Pancreas (tissue), 10 donors: ENCODE data around the gene RAB3A. TPM values are rescaled to one million over a fixed set of nuclear protein-coding genes. Genes with fewer than 3 reads are reported as not detected.
"Not testable (repeated sequence)": the region's sequence is repeated elsewhere in the genome, so short reads cannot be mapped to it uniquely, and the experiment has no call there.

Source experiments
- ATAC-seq, 4 donors: fragments of 200-7000 bp; cut with Tn5 transposase; one replicate each; pipeline versions ENCODE4 v1.8.0 to v1.9.1; 2020; ENCODE audit warnings: mild to moderate bottlenecking in 4 of 4, moderate library complexity in 4 of 4
- DNase-seq, 6 donors: peaks; one replicate each; pipeline ENCODE4 v3.0.0-alpha.2; 2020
- FAIRE-seq: peaks from 2 replicates; lab custom pipeline; 2012; peaks lifted over from hg19 to GRCh38; lab: Jason Lieb, UNC
- H3K27ac ChIP-seq, 4 donors: fragments of 200-600 bp; sonication (generic); 1 replicate in 3 of 4; 2 replicates in 1 of 4; pipeline versions ENCODE4 v1.5.0 to v1.8.0; 2020
- H3K27me3 ChIP-seq, 4 donors: fragments of 200-600 bp; one replicate each; pipeline ENCODE4 v1.8.0; 2021
- H3K36me3 ChIP-seq, 3 donors: fragments of 200-600 bp; sonication (generic) in 1 of 3; one replicate each; pipeline versions ENCODE4 v1.5.0 to v1.8.0; 2020 to 2021
- H3K4me1 ChIP-seq, 3 donors: fragments of 200-600 bp; one replicate each; pipeline ENCODE4 v1.8.0; 2021
- H3K4me3 ChIP-seq, 4 donors: fragments of 200-600 bp; sonication (generic) in 2 of 4; one replicate each; pipeline versions ENCODE4 v1.5.0 to v1.8.0; 2020 to 2021
- H3K9me3 ChIP-seq, 4 donors: fragments of 200-600 bp; one replicate each; pipeline ENCODE4 v1.8.0; 2021
- CTCF ChIP-seq, 4 donors: fragments of 200-600 bp; sonication (generic) in 3 of 4; IDR thresholded peaks; one replicate each; pipeline versions ENCODE4 v1.5.0 to v1.8.0; 2021; ENCODE audit warnings: antibody characterized with exemption in 4 of 4
- WGBS, 2 donors: extraction: QIAGEN DNeasy Blood & Tissue Kit; methylation state at CpG; one replicate each; pipeline ENCODE4 v1.1.7; 2013; 5-methylcytosine and 5-hydroxymethylcytosine counted together
- intact Hi-C, 3 donors: fragments of 100-400 bp; cut with DNase I; formaldehyde crosslinking; loops; one replicate each; pipeline versions ENCODE4 v1.11.1 to v1.14.2; 2022
- polyA plus RNA-seq, 2 donors: library from polyadenylated mRNA; stranded (reverse); fragments of 200-250 nt; gene quantifications; one replicate each; pipeline ENCODE4 v1.2.3, GENCODE V29; 2013
- total RNA-seq, 6 donors: library from RNA; stranded (reverse); fragmentation: NEBNext Ultra II Directional in 4 of 6; extraction: Animal tissue kit (Norgen Biotek cat#: 25700) in 4 of 6; gene quantifications; one replicate each; pipeline versions ENCODE4 v1.2.1 to v1.2.4, GENCODE V29; 2021 to 2023
- donor health status: healthy with polysubstance abuse.
- donor health status: DM: no; HTN: no; CAD: no; lungs with moderate emphysema.
- donor health status: DM: no; HTN: no; CAD: no.
- donor health status: control.
- donor health status: control.
- donor health status: Bipolar disorder and iron deficiency.
- donor health status: DM: yes; HTN: yes; CAD: no.
- donor health status: DM: no; HTN: no; CAD: no.
- donor health status: DM: no; HTN: no; CAD: no.
- donor health status: DM: yes; HTN: yes; CAD: no.

Gene RAB3A
- total and polyA plus RNA-seq, 8 donors, result 0.79 to 4.4 (median 1.8) TPM

DNA sequence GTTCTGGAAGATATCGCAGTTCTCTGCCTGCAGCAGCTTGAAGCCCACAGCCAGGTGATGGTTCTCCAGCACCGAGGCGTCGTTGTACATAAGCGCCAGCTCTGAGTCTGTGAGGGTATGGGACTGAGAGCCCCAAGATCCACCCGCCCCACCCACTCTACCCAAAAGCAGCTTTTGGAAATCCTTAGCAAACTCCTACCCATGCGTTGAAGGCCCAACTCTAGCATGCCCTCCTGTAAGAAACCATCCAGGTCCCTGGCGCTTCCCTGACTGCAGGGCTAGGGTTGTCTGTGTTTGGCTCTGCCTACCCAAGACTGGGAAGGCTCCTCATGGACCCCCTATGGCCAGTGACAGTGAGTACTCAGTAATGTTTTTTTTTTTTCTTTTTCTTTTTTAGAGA, 12.9 kb upstream of the RAB3A start:
- Histone ChIP-seq H3K36me3 (no peaks in the 10 kb centered on the region), H3K9me3 (no peaks in the 10 kb centered on the region), H3K27me3 (no peaks in the 10 kb centered on the region), H3K4me3 (no peak overlapping the region), H3K27ac (no peak overlapping the region), H3K4me1 (no peaks in the 10 kb centered on the region)
- TF ChIP-seq CTCF (IDR thresholded peaks at IDR 0.05), result no peak
- no peak for FAIRE-seq
- no peak for DNase-seq
- ATAC-seq, result no peak
- intact Hi-C loops, result loop anchor here in 1 of 3 donors (10.0 kb wide), 1 partner anchor 48 kb away; no protein-coding TSS in a partner anchor
- 93 to 94% methylated on average over 8 of the region's 8 CpGs for WGBS, 2 donors

DNA sequence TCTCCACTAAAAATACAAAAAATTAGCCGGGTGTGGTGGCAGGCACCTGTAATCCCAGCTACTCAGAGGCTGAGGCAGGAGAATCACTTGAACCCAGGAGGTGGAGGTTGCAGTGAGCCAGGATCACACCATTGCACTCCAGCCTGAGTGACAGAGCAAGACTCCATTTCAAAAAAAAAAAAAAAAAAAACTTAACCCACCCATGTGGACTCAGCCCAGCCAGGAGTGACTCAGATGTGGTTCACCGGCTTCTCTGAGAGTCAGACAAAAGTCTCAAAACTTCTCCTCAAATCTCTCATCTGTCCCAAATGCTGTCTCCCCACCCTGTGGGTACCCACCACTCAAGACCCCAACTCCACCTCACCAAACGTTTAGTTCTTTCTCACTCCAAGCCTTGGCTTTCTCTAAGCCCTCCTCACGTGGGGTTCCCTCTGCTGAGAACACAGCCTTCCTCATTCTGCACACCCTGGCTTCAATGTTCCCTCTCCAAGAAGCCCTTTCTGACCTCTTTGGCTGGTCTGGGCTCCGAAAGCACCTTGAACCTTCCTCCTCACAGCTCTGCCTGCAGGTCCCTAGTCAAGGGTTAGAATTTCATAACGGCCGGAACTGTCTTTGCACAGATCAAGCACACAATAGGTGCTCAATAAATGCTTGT, 11.1 kb upstream of the RAB3A start:
- Histone ChIP-seq H3K36me3 (no peaks in the 10 kb centered on the region), H3K4me1 (no peaks in the 10 kb centered on the region), H3K27ac (no peak overlapping the region), H3K9me3 (no peaks in the 10 kb centered on the region), H3K4me3 (no peak overlapping the region), H3K27me3 (no peaks in the 10 kb centered on the region)
- no peak for FAIRE-seq
- DNase-seq, result no peak
- no peak for ATAC-seq
- no peak for TF ChIP-seq CTCF (IDR thresholded peaks at IDR 0.05)
- 67 to 71% methylated on average over 7 of the region's 7 CpGs for WGBS, 2 donors
- intact Hi-C loops, result loop anchor here in 2 of 3 donors (5.0 to 10.0 kb wide), 2 partner anchors 42 to 50 kb away; a partner anchor contains a TSS

DNA sequence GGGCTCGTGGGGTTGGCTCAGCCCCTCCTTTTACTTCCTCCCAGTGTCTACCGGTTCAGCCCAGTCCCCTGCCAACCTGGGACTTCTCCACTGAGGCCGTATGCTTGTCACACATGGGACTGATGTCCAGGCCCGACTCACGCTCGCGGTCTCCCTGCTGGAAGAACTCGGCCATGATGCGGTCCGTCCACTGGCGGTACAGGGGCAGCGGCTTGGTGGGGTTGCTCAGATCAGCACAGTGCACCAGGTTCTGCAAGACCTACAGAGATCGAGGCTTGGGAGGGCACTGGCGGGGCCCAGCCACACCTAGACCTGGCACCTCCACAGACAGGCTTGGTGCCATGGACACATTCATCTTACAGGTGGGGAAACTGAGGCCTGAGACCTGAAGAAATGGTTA, 7.8 kb upstream of the RAB3A start:
- no peaks in the 10 kb centered on the region for H3K27me3 ChIP-seq
- no peak for FAIRE-seq
- H3K27ac ChIP-seq, result no peak overlapping the region
- no peaks in the 10 kb centered on the region for H3K4me1 ChIP-seq
- 73 to 79% methylated on average over 14 of the region's 14 CpGs for WGBS, 2 donors
- no peaks in the 10 kb centered on the region for H3K36me3 ChIP-seq
- intact Hi-C loops, result loop anchor here in 2 of 3 donors (5.0 to 10.0 kb wide), 2 partner anchors 46 to 53 kb away; a partner anchor contains a TSS
- ATAC-seq, result no peak
- H3K9me3 ChIP-seq, result no peaks in the 10 kb centered on the region
- TF ChIP-seq CTCF (IDR thresholded peaks at IDR 0.05), result no peak
- no peak for DNase-seq
- H3K4me3 ChIP-seq, result no peak overlapping the region

GRCh38 chr19:18209912-18210311, 6.1 kb upstream of the RAB3A start:
- not testable (repeated sequence) for H3K4me1 ChIP-seq, DNase-seq, H3K27me3 ChIP-seq, H3K36me3 ChIP-seq, ATAC-seq, H3K27ac ChIP-seq, FAIRE-seq, H3K4me3 ChIP-seq, H3K9me3 ChIP-seq
- intact Hi-C loops, result loop anchor here in 2 of 3 donors (5.0 to 10.0 kb wide), 2 partner anchors 47 to 55 kb away; a partner anchor contains a TSS
- 70 to 89% methylated on average over 4 to 5 of the region's 5 CpGs for WGBS, 2 donors

GRCh38 chr19:18208098-18208951, 4.5 kb upstream of the RAB3A start:
- Histone ChIP-seq H3K4me3 (no peak overlapping the region), H3K36me3 (no peaks in the 10 kb centered on the region), H3K9me3 (no peaks in the 10 kb centered on the region), H3K27ac (no peak overlapping the region), H3K4me1 (no peaks in the 10 kb centered on the region), H3K27me3 (no peaks in the 10 kb centered on the region)
- ATAC-seq (no peak), FAIRE-seq (no peak), DNase-seq (peak in 1 of 6 donors; percentile 48)
- intact Hi-C loops, result no loop called here
- peak in 3 of 4 donors; percentile 26 to 47 (median 35) for TF ChIP-seq CTCF (IDR thresholded peaks at IDR 0.05)
- 14 to 15% methylated on average over 32 of the region's 32 CpGs for WGBS, 2 donors
